Measurements from ENCODE around the gene GGT1. TPM values are rescaled to one million over a fixed set of nuclear protein-coding genes. Genes with fewer than 3 reads are reported as not detected.
"Not testable (repeated sequence)": the region's sequence is repeated elsewhere in the genome, so short reads cannot be mapped to it uniquely, and the experiment has no call there.

Gene GGT1
- total and polyA plus RNA-seq, 8 donors, result 5.3 to 87.1 (median 21.3) TPM

GRCh38 chr22:24644409-24644808 is 41.4 kb downstream of the GGT1 start:
- H3K9me3 ChIP-seq; DNase-seq; H3K4me3 ChIP-seq; H3K27ac ChIP-seq; H3K36me3 ChIP-seq; H3K4me1 ChIP-seq; intact Hi-C loops (cut with DNase I; ENCODE audit: low total_unique reads); H3K27me3 ChIP-seq: not testable (repeated sequence)
- 79 to 96% (median 81%) methylated on average over 2 to 10 of the region's 11 CpGs for WGBS, 5 donors

DNA sequence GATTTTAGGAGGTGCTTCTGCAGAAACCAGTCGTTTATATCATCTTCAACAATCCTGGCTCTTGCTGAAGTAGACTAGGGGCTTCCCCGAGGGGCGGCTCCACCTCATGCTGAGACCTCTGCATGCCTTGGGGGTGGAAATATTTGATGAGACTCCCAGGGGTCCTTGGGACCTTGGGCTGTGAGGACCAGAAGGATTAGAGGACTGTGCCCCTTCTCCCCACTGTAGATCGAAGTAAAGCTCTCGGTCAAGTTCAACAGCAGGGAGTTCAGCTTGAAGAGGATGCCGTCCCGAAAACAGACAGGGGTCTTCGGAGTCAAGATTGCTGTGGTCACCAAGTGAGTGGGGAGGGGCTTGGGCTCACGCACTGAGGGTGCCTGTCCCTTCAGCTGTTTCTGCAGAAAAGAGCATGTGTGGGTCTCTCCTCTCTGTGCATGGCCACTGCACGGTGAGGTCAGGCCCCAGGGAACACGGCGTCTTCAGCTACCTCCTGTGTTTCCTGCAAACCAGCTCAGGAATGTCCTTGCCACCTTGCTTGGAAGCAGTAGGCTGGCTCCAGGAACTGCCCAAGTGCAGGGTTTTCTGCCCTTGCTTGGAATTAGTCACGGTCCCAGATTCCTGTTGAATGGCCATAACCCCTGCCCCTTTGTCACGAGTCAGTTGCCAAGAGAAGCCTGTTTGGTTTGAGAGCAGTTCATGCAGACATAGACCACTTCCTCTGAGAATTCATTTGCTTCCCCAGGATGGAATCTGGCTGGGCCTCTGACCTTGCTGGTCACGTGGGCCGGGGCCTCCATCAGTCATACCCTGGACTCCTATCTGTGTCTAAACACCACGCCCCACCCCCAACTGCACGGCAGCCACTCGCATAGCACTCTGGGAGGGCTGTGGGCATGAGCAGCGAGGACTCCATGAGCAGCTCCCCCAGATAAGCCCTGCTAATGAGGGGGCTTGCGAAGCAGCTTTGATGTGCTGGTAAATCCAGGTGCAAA is 42.7 kb downstream of the GGT1 start:
- DNase-seq, H3K4me3 ChIP-seq: not testable (repeated sequence)
- 55 to 96% (median 69%) methylated on average over 4 to 8 of the region's 21 CpGs for WGBS, 5 donors

DNA sequence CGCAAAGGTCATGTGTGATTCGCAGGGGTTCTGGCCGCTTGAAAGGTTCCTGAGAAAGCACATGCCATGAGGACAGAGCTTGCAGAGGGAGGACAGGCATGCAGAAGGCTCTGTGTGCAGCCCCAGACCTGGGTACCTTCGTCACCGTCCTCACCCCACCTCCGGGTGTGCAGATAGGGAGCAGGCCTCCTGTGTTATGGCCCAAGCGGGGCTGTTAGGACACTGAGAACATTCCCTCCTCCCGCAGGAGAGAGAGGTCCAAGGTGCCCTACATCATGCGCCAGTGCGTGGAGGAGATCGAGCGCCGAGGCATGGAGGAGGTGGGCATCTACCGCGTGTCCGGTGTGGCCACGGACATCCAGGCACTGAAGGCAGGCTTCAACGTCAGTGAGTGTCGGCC is 43.8 kb downstream of the GGT1 start:
- H3K4me1 ChIP-seq; H3K4me3 ChIP-seq; DNase-seq; H3K27me3 ChIP-seq; H3K27ac ChIP-seq; H3K36me3 ChIP-seq; intact Hi-C loops (cut with DNase I; ENCODE audit: low total_unique reads); H3K9me3 ChIP-seq: not testable (repeated sequence)
- WGBS, 5 donors, result 91 to 98% (median 94%) methylated on average over 7 to 19 of the region's 19 CpGs

More for the DNA sequence above, 42.7 kb downstream of the GGT1 start:
- H3K36me3 ChIP-seq; intact Hi-C loops (cut with DNase I; ENCODE audit: low total_unique reads); H3K4me1 ChIP-seq; H3K27ac ChIP-seq; H3K27me3 ChIP-seq; H3K9me3 ChIP-seq: not testable (repeated sequence)

- not testable (repeated sequence) for DNase-seq
Observed at GRCh38 chr22:24649371-24649770, 46.4 kb downstream of the GGT1 start.

GRCh38 chr22:24650884-24651283 is 47.9 kb downstream of the GGT1 start:
- TF ChIP-seq, protein P1, sequence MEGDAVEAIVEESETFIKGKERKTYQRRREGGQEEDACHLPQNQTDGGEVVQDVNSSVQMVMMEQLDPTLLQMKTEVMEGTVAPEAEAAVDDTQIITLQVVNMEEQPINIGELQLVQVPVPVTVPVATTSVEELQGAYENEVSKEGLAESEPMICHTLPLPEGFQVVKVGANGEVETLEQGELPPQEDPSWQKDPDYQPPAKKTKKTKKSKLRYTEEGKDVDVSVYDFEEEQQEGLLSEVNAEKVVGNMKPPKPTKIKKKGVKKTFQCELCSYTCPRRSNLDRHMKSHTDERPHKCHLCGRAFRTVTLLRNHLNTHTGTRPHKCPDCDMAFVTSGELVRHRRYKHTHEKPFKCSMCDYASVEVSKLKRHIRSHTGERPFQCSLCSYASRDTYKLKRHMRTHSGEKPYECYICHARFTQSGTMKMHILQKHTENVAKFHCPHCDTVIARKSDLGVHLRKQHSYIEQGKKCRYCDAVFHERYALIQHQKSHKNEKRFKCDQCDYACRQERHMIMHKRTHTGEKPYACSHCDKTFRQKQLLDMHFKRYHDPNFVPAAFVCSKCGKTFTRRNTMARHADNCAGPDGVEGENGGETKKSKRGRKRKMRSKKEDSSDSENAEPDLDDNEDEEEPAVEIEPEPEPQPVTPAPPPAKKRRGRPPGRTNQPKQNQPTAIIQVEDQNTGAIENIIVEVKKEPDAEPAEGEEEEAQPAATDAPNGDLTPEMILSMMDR (IDR thresholded peaks at IDR 0.05), result peak in 1 of 7 experiments; percentile 15
- DNase-seq, result peak in 1 of 2 donors; percentile 72
- WGBS, 5 donors, result no CpG with 5 or more reads among the region's 10 CpGs
- intact Hi-C loops (cut with DNase I; ENCODE audit: low total_unique reads); H3K4me1 ChIP-seq; H3K4me3 ChIP-seq; H3K9me3 ChIP-seq; H3K27me3 ChIP-seq; H3K27ac ChIP-seq; H3K36me3 ChIP-seq: not testable (repeated sequence)

More at GRCh38 chr22:24649371-24649770, 46.4 kb downstream of the GGT1 start:
- H3K27ac ChIP-seq; H3K36me3 ChIP-seq; H3K4me1 ChIP-seq; H3K27me3 ChIP-seq; intact Hi-C loops (cut with DNase I; ENCODE audit: low total_unique reads); H3K4me3 ChIP-seq; H3K9me3 ChIP-seq: not testable (repeated sequence)
- 50 to 77% (median 63%) methylated on average over 1 to 2 of the region's 4 CpGs; no CpG with 5 or more reads in 1 of the 5 donors for WGBS, 5 donors

GRCh38 chr22:24665395-24665794 is 62.4 kb downstream of the GGT1 start:
- H3K9me3 ChIP-seq; H3K4me3 ChIP-seq; H3K36me3 ChIP-seq; H3K4me1 ChIP-seq; H3K27ac ChIP-seq; intact Hi-C loops (cut with DNase I; ENCODE audit: low total_unique reads); DNase-seq; H3K27me3 ChIP-seq: not testable (repeated sequence)
- 82 to 87% (median 84%) methylated on average over 3 of the region's 3 CpGs for WGBS, 5 donors

DNA sequence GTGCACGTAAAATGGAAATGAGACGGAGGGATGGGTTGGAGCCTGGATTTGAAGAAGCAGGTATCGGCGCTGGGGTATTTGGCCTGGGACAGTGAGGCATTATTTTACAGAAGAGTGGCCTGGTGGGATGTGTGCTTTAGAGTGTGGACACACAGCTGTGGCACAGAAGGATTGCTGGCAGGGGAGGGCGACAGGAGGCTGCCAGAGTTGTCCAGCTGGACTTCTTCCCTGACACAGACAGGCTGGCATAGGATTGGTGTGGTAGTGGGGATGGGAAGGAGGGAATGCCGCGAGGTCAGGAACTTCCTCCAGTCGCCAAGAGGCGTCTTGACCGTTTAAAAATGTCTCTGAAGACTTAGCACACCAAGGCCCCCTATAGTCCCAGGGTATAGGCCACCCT is 64.9 kb downstream of the GGT1 start:
- intact Hi-C loops (cut with DNase I; ENCODE audit: low total_unique reads); H3K9me3 ChIP-seq; DNase-seq; H3K27me3 ChIP-seq; H3K4me3 ChIP-seq; H3K36me3 ChIP-seq; H3K4me1 ChIP-seq; H3K27ac ChIP-seq: not testable (repeated sequence)
- 84 to 93% (median 92%) methylated on average over 4 to 9 of the region's 10 CpGs for WGBS, 5 donors

DNA sequence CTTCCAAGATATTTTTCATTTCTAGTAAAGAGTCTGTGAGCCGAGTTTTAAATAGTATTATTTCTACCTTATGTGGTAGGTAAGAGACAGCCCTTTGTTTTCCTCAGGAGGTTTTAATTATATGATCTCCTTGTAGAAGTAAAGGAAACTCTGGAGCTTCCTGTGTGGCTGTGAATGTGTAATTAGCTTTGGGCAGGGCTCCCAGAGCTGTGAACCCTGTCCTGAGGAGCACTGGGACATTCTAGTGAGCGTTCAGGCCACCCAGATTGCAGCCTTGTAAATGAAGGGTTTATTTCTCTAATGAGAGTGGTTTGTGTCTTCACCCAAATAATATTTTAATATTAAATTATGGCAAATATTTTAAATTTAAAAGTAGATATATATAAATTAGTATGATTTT is 69.5 kb downstream of the GGT1 start:
- intact Hi-C loops (cut with DNase I; ENCODE audit: low total_unique reads); H3K36me3 ChIP-seq: not testable (repeated sequence)

More for the DNA sequence above, 69.5 kb downstream of the GGT1 start:
- H3K27me3 ChIP-seq, H3K27ac ChIP-seq, H3K9me3 ChIP-seq, H3K4me1 ChIP-seq, DNase-seq, H3K4me3 ChIP-seq: not testable (repeated sequence)
- WGBS, 5 donors, result 50 to 94% (median 88%) methylated on average over 1 to 2 of the region's 2 CpGs

Other genes starting within 250 kb of the GGT1 start
- 1 to 10 TPM in 3 of 5 donors, under 1 TPM in 1, not detected in 1; 0.58 to 7.1 (median 3.1) TPM for gene ADORA2A, start 175.6 kb upstream of the GGT1 start, total RNA-seq
- gene ADORA2A, start 175.6 kb upstream of the GGT1 start, polyA plus RNA-seq, result 1 to 10 TPM; 1.4 to 2.9 (median 1.6) TPM
- under 1 TPM in 1 of 5 donors, not detected in 4; 0.73 TPM for gene UPB1, start 107.9 kb upstream of the GGT1 start, total RNA-seq
- under 1 TPM in 1 of 3 donors, not detected in 2; 0.35 TPM for gene UPB1, start 107.9 kb upstream of the GGT1 start, polyA plus RNA-seq
- 100 to 1,000 TPM; 120 to 196 (median 171) TPM for gene GUCD1, start 48.1 kb upstream of the GGT1 start, total RNA-seq
- 100 to 1,000 TPM in 2 of 3 donors, 10 to 100 TPM in 1; 87.4 to 165 (median 110) TPM for gene GUCD1, start 48.1 kb upstream of the GGT1 start, polyA plus RNA-seq
- 100 to 1,000 TPM in 4 of 5 donors, 10 to 100 TPM in 1; 75.6 to 153 (median 121) TPM for gene SNRPD3, start 47.2 kb upstream of the GGT1 start, total RNA-seq
- 100 to 1,000 TPM; 101 to 144 (median 109) TPM for gene SNRPD3, start 47.2 kb upstream of the GGT1 start, polyA plus RNA-seq
- 10 to 100 TPM in 4 of 5 donors, 1 to 10 TPM in 1; 7.2 to 31.7 (median 24.8) TPM for gene LRRC75B, start 10.1 kb upstream of the GGT1 start, total RNA-seq
- 10 to 100 TPM in 2 of 3 donors, 1 to 10 TPM in 1; 8.6 to 28.5 (median 26.1) TPM for gene LRRC75B, start 10.1 kb upstream of the GGT1 start, polyA plus RNA-seq
- gene PIWIL3, start 171.5 kb downstream of the GGT1 start, total RNA-seq, result not detected
- gene PIWIL3, start 171.5 kb downstream of the GGT1 start, polyA plus RNA-seq, result not detected
- gene SGSM1, start 203.0 kb downstream of the GGT1 start, total RNA-seq, result 1 to 10 TPM; 1.3 to 4.7 (median 4.0) TPM
- under 1 TPM; 0.68 to 0.80 (median 0.76) TPM for gene SGSM1, start 203.0 kb downstream of the GGT1 start, polyA plus RNA-seq